OCI-LY3 (cell line): Measurements from ENCODE around the gene DCBLD1.

Source experiments
- H2AFZ ChIP-seq: fragments of 200-600, 300-600 bp; shearing (Covaris generic); 2 replicates; pipeline ENCODE4 v1.6.0; 2014; ENCODE audit warnings: antibody characterized with exemption, low read depth, low read length
- H3K27ac ChIP-seq: fragments of 200-600, 300-600 bp; sonication (generic); 2 replicates; pipeline ENCODE4 v1.5.1; 2014; ENCODE audit warnings: mild to moderate bottlenecking, low read length, moderate library complexity, mixed read lengths
- H3K27me3 ChIP-seq: fragments of 200-600, 300-600 bp; sonication (generic); 2 replicates; pipeline ENCODE4 v1.6.1; 2014; ENCODE audit warnings: low read depth, low read length, mixed read lengths
- H3K36me3 ChIP-seq: fragments of 200-600, 300-600 bp; sonication (generic); replicated peaks from 2 replicates; pipeline ENCODE3; 2014; ENCODE audit warnings: low read depth, low read length, mixed read lengths
- H3K4me1 ChIP-seq: fragments of 300-600, 200-600 bp; sonication (generic); 2 replicates; pipeline ENCODE4 v1.6.1; 2014; ENCODE audit warnings: low read length, mixed read lengths
- H3K4me2 ChIP-seq: fragments of 200-600, 300-600 bp; sonication (generic); 2 replicates; pipeline ENCODE4 v1.6.1; 2014; ENCODE audit warnings: low read length, mixed read lengths
- H3K4me3 ChIP-seq: fragments of 300-600, 200-600 bp; sonication (generic); 2 replicates; pipeline ENCODE4 v1.5.1; 2014; ENCODE audit warnings: antibody characterized with exemption, mild to moderate bottlenecking, low read length, moderate library complexity
- H3K79me2 ChIP-seq: fragments of 300-600, 200-600 bp; shearing (Covaris generic); 2 replicates; pipeline ENCODE4 v1.6.1; 2014; ENCODE audit warnings: mild to moderate bottlenecking, low read length, mixed read lengths
- H3K9ac ChIP-seq: fragments of 300-600, 200-600 bp; shearing (Covaris generic); 2 replicates; pipeline ENCODE4 v1.6.0; 2014; ENCODE audit warnings: mild to moderate bottlenecking, low read length, moderate library complexity
- H3K9me3 ChIP-seq: fragments of 200-600, 300-600 bp; shearing (Covaris generic); 2 replicates; pipeline ENCODE4 v1.6.1; 2014; ENCODE audit warnings: low read length, mixed read lengths; ENCODE audit not compliant: insufficient read depth
- H4K20me1 ChIP-seq: fragments of 200-600, 300-600 bp; sonication (generic); 2 replicates; pipeline ENCODE4 v1.6.1; 2016; ENCODE audit warnings: low read length, mixed read lengths; ENCODE audit not compliant: insufficient read depth
- CTCF ChIP-seq: fragments of 200-600, 300-600 bp; sonication (generic); IDR thresholded peaks from 2 replicates; pipeline ENCODE4 v1.5.1; 2014; ENCODE audit warnings: antibody characterized with exemption, low read length, low read depth
- EZH2phosphoT487 ChIP-seq: fragments of 200-600 bp; shearing (Covaris generic); IDR thresholded peaks from 2 replicates; pipeline ENCODE4 v1.6.1; 2018; ENCODE audit warnings: antibody characterized with exemption, mixed run types, low read depth

DCBLD1 gene

GRCh38 chr6:117520603-117521395, 38.3 kb downstream of the DCBLD1 start:
- Histone ChIP-seq H3K9me3 (no peaks in the 10 kb centered on the region), H3K4me3 (no peak overlapping the region), H4K20me1 (no peaks in the 10 kb centered on the region), H3K4me1 (peaks cover 14% of the 10 kb centered on the region), H3K27me3 (no peaks in the 10 kb centered on the region), H3K36me3 (no peaks in the 10 kb centered on the region), H3K27ac (no peak overlapping the region), H2AFZ (no peak overlapping the region), H3K79me2 (no peaks in the 10 kb centered on the region), H3K9ac (no peak overlapping the region), H3K4me2 (no peak overlapping the region)
- TF ChIP-seq CTCF (no peak), EZH2phosphoT487 (no peak)

- no peaks in the 10 kb centered on the region for H3K27me3 ChIP-seq
- H3K27ac ChIP-seq = no peak overlapping the region
- H3K4me3 ChIP-seq = no peak overlapping the region
- H4K20me1 ChIP-seq = no peaks in the 10 kb centered on the region
- no peak overlapping the region for H2AFZ ChIP-seq
- H3K9me3 ChIP-seq = no peaks in the 10 kb centered on the region
- H3K4me1 ChIP-seq = peaks cover 14% of the 10 kb centered on the region
- TF ChIP-seq CTCF (no peak), EZH2phosphoT487 (no peak)
- H3K36me3 ChIP-seq = no peaks in the 10 kb centered on the region
- no peak overlapping the region for H3K9ac ChIP-seq
- H3K79me2 ChIP-seq = no peaks in the 10 kb centered on the region
- no peak overlapping the region for H3K4me2 ChIP-seq
Observed at GRCh38 chr6:117521791-117522502, 39.5 kb downstream of the DCBLD1 start.

GRCh38 chr6:117525607-117526006, 43.1 kb downstream of the DCBLD1 start:
- Histone ChIP-seq H3K27ac (no peak overlapping the region), H3K36me3 (no peaks in the 10 kb centered on the region), H3K27me3 (no peaks in the 10 kb centered on the region), H3K4me1 (no peaks in the 10 kb centered on the region), H2AFZ (no peak overlapping the region), H3K9ac (no peak overlapping the region), H3K79me2 (no peaks in the 10 kb centered on the region), H4K20me1 (no peaks in the 10 kb centered on the region), H3K9me3 (no peaks in the 10 kb centered on the region), H3K4me3 (no peak overlapping the region), H3K4me2 (no peak overlapping the region)
- TF ChIP-seq CTCF (no peak), EZH2phosphoT487 (no peak)

- no peaks in the 10 kb centered on the region for H3K9me3 ChIP-seq
- H4K20me1 ChIP-seq = no peaks in the 10 kb centered on the region
- H3K9ac ChIP-seq = no peak overlapping the region
- H3K4me1 ChIP-seq = no peaks in the 10 kb centered on the region
- no peaks in the 10 kb centered on the region for H3K27me3 ChIP-seq
- no peak overlapping the region for H3K4me2 ChIP-seq
- no peaks in the 10 kb centered on the region for H3K79me2 ChIP-seq
- H3K4me3 ChIP-seq = no peak overlapping the region
- H2AFZ ChIP-seq = no peak overlapping the region
- TF ChIP-seq CTCF = no peak
- no peak for TF ChIP-seq EZH2phosphoT487
- H3K36me3 ChIP-seq = no peaks in the 10 kb centered on the region
- no peak overlapping the region for H3K27ac ChIP-seq
Observed at GRCh38 chr6:117530467-117531242, 48.2 kb downstream of the DCBLD1 start.
